ENCODE results near the gene FLNC.

DNA sequence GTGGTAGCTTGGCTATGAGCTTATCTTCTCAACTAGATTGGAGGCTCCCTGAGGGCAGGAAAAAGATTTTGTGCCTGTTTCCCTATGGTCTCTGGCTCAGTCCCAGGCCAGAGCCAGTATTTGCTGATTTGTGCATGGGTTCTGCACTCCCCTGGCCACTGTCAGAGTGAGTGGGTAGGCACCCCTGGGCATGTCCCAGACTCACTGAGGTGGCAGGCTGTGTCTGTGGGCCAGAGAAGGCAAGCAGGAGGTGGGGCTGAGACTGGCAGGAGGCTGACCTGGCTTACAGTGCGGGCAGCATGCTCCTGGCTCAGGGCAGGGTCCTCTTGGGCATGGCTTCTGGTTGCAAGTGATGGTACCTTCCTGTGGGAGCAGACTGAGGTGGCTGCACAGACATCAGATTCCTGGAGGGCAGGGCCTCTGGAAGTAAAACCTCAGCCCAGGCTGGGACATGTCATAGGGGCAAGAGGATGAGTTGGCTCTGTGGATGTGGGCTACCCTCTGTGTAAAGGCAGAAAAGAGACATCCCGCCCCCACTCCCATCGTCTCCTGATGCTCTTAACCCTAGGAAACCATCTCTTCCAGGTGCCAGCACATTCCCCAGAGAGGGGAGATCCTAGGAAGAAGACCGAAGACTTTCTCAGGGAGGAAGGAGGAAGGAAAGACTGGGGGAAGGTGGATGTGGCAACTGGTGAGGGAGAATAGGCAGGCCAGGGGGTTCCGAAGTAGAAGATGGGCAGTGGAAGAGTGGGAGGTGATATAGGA is 76.0 kb downstream of the FLNC start:
- TF ChIP-seq TRIM24 (IDR thresholded peaks at IDR 0.05) (peak in 1 of 2 experiments; percentile 50; a peak in 2 of 4 replicates), ZNF143 (CRISPR knock-in tag; IDR thresholded peaks at IDR 0.05) (no peak), POLR2A (conservative IDR thresholded peaks at IDR 0.05) (no peak), ESRRA (IDR thresholded peaks at IDR 0.05; ENCODE audit: borderline replicate concordance, low read depth) (no peak), RUNX1 (IDR thresholded peaks at IDR 0.05; ENCODE audit: low read depth) (no peak), EP300 (IDR thresholded peaks at IDR 0.05; ENCODE audit: low read length) (no peak), RBFOX2 (IDR thresholded peaks at IDR 0.05; ENCODE audit: low read depth, low read length) (no peak), ZNF253 (CRISPR knock-in tag; conservative IDR thresholded peaks at IDR 0.05) (no peak)
- TF ChIP-seq, protein P1, sequence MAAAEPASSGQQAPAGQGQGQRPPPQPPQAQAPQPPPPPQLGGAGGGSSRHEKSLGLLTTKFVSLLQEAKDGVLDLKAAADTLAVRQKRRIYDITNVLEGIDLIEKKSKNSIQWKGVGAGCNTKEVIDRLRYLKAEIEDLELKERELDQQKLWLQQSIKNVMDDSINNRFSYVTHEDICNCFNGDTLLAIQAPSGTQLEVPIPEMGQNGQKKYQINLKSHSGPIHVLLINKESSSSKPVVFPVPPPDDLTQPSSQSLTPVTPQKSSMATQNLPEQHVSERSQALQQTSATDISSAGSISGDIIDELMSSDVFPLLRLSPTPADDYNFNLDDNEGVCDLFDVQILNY (CRISPR knock-in tag; IDR thresholded peaks at IDR 0.05), result no peak
- TF ChIP-seq, protein P2, sequence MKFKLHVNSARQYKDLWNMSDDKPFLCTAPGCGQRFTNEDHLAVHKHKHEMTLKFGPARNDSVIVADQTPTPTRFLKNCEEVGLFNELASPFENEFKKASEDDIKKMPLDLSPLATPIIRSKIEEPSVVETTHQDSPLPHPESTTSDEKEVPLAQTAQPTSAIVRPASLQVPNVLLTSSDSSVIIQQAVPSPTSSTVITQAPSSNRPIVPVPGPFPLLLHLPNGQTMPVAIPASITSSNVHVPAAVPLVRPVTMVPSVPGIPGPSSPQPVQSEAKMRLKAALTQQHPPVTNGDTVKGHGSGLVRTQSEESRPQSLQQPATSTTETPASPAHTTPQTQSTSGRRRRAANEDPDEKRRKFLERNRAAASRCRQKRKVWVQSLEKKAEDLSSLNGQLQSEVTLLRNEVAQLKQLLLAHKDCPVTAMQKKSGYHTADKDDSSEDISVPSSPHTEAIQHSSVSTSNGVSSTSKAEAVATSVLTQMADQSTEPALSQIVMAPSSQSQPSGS (CRISPR knock-in tag; IDR thresholded peaks at IDR 0.05), result no peak
- TF ChIP-seq, protein P3, sequence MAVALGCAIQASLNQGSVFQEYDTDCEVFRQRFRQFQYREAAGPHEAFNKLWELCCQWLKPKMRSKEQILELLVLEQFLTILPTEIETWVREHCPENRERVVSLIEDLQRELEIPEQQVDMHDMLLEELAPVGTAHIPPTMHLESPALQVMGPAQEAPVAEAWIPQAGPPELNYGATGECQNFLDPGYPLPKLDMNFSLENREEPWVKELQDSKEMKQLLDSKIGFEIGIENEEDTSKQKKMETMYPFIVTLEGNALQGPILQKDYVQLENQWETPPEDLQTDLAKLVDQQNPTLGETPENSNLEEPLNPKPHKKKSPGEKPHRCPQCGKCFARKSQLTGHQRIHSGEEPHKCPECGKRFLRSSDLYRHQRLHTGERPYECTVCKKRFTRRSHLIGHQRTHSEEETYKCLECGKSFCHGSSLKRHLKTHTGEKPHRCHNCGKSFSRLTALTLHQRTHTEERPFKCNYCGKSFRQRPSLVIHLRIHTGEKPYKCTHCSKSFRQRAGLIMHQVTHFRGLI (CRISPR knock-in tag; IDR thresholded peaks at IDR 0.05), result no peak
- TF ChIP-seq, protein P4, sequence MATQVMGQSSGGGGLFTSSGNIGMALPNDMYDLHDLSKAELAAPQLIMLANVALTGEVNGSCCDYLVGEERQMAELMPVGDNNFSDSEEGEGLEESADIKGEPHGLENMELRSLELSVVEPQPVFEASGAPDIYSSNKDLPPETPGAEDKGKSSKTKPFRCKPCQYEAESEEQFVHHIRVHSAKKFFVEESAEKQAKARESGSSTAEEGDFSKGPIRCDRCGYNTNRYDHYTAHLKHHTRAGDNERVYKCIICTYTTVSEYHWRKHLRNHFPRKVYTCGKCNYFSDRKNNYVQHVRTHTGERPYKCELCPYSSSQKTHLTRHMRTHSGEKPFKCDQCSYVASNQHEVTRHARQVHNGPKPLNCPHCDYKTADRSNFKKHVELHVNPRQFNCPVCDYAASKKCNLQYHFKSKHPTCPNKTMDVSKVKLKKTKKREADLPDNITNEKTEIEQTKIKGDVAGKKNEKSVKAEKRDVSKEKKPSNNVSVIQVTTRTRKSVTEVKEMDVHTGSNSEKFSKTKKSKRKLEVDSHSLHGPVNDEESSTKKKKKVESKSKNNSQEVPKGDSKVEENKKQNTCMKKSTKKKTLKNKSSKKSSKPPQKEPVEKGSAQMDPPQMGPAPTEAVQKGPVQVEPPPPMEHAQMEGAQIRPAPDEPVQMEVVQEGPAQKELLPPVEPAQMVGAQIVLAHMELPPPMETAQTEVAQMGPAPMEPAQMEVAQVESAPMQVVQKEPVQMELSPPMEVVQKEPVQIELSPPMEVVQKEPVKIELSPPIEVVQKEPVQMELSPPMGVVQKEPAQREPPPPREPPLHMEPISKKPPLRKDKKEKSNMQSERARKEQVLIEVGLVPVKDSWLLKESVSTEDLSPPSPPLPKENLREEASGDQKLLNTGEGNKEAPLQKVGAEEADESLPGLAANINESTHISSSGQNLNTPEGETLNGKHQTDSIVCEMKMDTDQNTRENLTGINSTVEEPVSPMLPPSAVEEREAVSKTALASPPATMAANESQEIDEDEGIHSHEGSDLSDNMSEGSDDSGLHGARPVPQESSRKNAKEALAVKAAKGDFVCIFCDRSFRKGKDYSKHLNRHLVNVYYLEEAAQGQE (IDR thresholded peaks at IDR 0.05; ENCODE audit: borderline replicate concordance), result no peak
- TF ChIP-seq, protein P4 (CRISPR knock-in tag; IDR thresholded peaks at IDR 0.05; ENCODE audit: low read depth), result no peak
- TF ChIP-seq, protein P5, sequence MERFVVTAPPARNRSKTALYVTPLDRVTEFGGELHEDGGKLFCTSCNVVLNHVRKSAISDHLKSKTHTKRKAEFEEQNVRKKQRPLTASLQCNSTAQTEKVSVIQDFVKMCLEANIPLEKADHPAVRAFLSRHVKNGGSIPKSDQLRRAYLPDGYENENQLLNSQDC (CRISPR knock-in tag; IDR thresholded peaks at IDR 0.05), result no peak
